MCF 10A (cell line): ENCODE results near the gene KISS1. TPM values are rescaled to one million over a fixed set of nuclear protein-coding genes. Genes with fewer than 3 reads are reported as not detected.

Experiments
- BruUV-seq: library from RNA; stranded (reverse); fragments of 400-500 nt; replicated peaks from 2 replicates; lab custom pipeline; 2021; lab: Mats Ljungman, UMichigan
- CTCF ChIA-PET: fragments of 300-600 bp; sonication (Branson Sonifier 250); formaldehyde crosslinking; extraction: SDS; loops from one replicate; lab custom pipeline; 2021; ENCODE audit warnings: antibody characterized with exemption, inconsistent platforms; lab: Yijun Ruan, JAX
- POLR2A ChIA-PET: fragments of 300-600, 350-650 bp; sonication (Branson Sonifier 250); formaldehyde crosslinking; extraction: SDS; loops from one replicate; lab custom pipeline; 2020; ENCODE audit warnings: antibody characterized with exemption, inconsistent platforms; lab: Yijun Ruan, JAX
- DNase-seq: peaks from one replicate; pipeline ENCODE4 v3.0.0-alpha.2; 2018; ENCODE audit not compliant: unreplicated experiment
- H3K27ac Mint-ChIP-seq: one replicate; pipeline ENCODE4 v1.8.0; 2022; ENCODE audit warnings: mild to moderate bottlenecking, low read depth, mixed read lengths; ENCODE audit not compliant: unreplicated experiment
- H3K27me3 Mint-ChIP-seq: one replicate; pipeline ENCODE4 v1.8.0; 2022; ENCODE audit warnings: mixed read lengths; ENCODE audit not compliant: insufficient read depth, unreplicated experiment
- H3K36me3 Mint-ChIP-seq: one replicate; pipeline ENCODE4 v1.8.0; 2022; ENCODE audit warnings: mild to moderate bottlenecking, moderate library complexity, mixed read lengths; ENCODE audit not compliant: insufficient read depth, unreplicated experiment
- H3K4me1 Mint-ChIP-seq: one replicate; pipeline ENCODE4 v1.8.0; 2022; ENCODE audit warnings: mixed read lengths; ENCODE audit not compliant: insufficient read depth, unreplicated experiment
- H3K4me3 Mint-ChIP-seq: one replicate; pipeline ENCODE4 v1.8.0; 2022; ENCODE audit warnings: mild to moderate bottlenecking, moderate library complexity, mixed read lengths; ENCODE audit not compliant: unreplicated experiment
- H3K9me3 Mint-ChIP-seq: one replicate; pipeline ENCODE4 v1.8.0; 2022; ENCODE audit warnings: mixed read lengths; ENCODE audit not compliant: unreplicated experiment
- intact Hi-C: fragments of 100-400 bp; cut with micrococcal nuclease; formaldehyde crosslinking; loops from 2 replicates; pipeline ENCODE4 v1.14.1; 2022
- total RNA-seq: library from RNA; stranded (reverse); gene quantifications from 2 replicates; pipeline ENCODE4 v1.2.3, GENCODE V29; 2022
- TF ChIP-seq, protein P1 (sequence below): fragments of 200-600 bp; IDR thresholded peaks from one replicate; pipeline ENCODE4 v1.8.0; 2022; ENCODE audit warnings: antibody characterized with exemption, mild to moderate bottlenecking; ENCODE audit not compliant: unreplicated experiment

KISS1 gene
- total RNA-seq, 1 experiment from 2014 or later = not detected

DNA sequence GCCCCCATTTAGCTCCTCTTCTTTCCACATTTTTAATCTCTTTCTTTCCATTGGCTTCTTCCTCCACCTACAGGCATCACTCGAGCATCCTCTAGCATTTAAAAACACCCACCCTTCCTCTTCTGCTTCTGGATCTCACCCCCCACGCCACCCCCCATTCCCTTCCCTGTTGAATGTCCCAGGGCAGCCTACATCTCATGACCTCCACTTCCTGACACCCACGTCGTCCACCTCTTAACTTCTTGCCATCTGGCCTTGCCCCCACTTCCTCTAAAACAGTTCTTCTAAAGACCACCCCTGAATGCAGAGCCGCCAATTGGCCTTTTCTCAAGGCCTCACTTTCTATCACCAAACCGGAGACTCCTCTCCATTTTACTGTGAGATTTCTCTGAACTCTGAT is 38.3 kb downstream of the KISS1 start:
- ChIA-PET CTCF (interaction anchor here (0.5 to 18.9 kb wide), 9 partner anchors 15 to 345 kb away, joined by 3 to 505 read pairs (median 5); partner anchors contain the start of gene PLEKHA6), POLR2A (interaction anchor here (0.5 to 0.6 kb wide), 2 partner anchors 41 to 186 kb away, joined by 3 read pairs; no protein-coding TSS in a partner anchor)
- Mint-ChIP-seq H3K4me1 (peaks cover 13% of the 10 kb centered on the region), H3K27ac (no peak overlapping the region), H3K4me3 (no peak overlapping the region), H3K9me3 (no peaks in the 10 kb centered on the region), H3K27me3 (no peaks in the 10 kb centered on the region), H3K36me3 (no peaks in the 10 kb centered on the region)
- BruUV-seq = no TSS peak
- TF ChIP-seq, protein P1, sequence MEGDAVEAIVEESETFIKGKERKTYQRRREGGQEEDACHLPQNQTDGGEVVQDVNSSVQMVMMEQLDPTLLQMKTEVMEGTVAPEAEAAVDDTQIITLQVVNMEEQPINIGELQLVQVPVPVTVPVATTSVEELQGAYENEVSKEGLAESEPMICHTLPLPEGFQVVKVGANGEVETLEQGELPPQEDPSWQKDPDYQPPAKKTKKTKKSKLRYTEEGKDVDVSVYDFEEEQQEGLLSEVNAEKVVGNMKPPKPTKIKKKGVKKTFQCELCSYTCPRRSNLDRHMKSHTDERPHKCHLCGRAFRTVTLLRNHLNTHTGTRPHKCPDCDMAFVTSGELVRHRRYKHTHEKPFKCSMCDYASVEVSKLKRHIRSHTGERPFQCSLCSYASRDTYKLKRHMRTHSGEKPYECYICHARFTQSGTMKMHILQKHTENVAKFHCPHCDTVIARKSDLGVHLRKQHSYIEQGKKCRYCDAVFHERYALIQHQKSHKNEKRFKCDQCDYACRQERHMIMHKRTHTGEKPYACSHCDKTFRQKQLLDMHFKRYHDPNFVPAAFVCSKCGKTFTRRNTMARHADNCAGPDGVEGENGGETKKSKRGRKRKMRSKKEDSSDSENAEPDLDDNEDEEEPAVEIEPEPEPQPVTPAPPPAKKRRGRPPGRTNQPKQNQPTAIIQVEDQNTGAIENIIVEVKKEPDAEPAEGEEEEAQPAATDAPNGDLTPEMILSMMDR = no peak
- intact Hi-C loops = no loop called here
- no peak for DNase-seq

DNA sequence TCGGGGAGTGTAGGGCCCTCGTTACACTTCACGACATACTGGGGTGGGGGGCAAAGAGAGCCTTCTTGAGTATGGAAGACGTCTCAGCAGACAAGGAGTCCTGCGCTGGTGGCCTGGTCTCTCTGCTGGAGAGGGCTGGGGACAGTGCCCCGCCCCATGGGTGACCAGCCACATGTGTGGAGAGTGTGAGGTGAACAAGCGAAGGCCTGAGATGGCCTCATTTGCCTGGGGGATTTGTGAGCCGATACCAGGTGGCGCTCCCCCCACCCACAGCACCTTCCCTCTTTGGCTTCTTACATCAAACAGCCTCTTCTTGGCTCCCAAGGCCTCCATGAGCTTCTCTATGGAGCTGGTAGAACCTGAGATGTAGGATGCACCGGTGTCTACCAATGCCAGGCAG is 40.4 kb downstream of the KISS1 start:
- H3K27ac Mint-ChIP-seq = no peak overlapping the region
- TF ChIP-seq, protein P1 = no peak
- no peak for DNase-seq
- BruUV-seq = no TSS peak
- no peaks in the 10 kb centered on the region for H3K36me3 Mint-ChIP-seq
- H3K27me3 Mint-ChIP-seq = no peaks in the 10 kb centered on the region
- H3K9me3 Mint-ChIP-seq = no peaks in the 10 kb centered on the region
- ChIA-PET CTCF (interaction anchor here (0.6 to 18.9 kb wide), 6 partner anchors 8 to 1283 kb away, joined by 3 to 505 read pairs (median 4); no protein-coding TSS in a partner anchor), POLR2A (interaction anchor here (0.7 to 2.9 kb wide), 5 partner anchors 25 to 296 kb away, joined by 3 to 22 read pairs (median 8); no protein-coding TSS in a partner anchor)
- intact Hi-C loops = no loop called here
- H3K4me1 Mint-ChIP-seq = peaks cover 18% of the 10 kb centered on the region
- H3K4me3 Mint-ChIP-seq = no peak overlapping the region

DNA sequence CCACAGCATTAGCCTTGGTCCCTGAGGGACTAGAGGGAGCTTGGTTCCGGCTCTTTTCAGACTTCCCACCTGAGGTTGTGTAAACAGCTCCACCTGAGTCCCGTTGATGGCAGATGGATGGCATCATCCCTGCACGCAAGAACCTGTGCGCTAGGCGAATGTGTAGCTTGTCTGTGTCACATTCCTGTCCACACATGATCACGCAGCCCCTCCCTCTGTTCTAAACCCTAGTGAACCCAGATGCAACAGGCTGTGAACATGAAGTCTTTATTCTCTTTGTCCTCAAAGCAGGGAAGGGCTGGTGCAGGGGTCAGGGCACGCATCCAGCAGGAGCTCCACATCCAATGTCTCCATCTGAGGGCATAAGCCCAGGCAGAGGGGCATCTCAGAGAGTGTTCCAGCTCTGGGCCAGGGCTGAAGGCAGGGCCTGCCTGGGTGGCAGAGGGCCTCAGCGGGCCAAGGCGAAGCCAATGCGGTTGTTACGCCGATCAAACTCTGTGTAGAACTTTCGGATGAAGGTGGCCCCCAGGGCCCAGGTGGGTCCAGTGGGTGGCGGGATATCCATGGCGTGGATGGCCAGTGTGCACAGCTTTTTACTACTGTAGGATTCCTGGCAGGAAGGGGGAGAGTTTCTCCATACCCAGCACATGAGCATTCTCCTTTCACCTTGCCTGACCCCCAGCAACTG is 41.6 kb downstream of the KISS1 start:
- H3K36me3 Mint-ChIP-seq = no peaks in the 10 kb centered on the region
- peak overlapping the region; percentile 27 for H3K27ac Mint-ChIP-seq
- peak; percentile 37 for DNase-seq
- ChIA-PET POLR2A (interaction anchor here (0.6 to 2.9 kb wide), 19 partner anchors 9 to 606 kb away, joined by 3 to 22 read pairs (median 4); partner anchors contain the start of gene MDM4), CTCF (interaction anchor here (0.6 to 18.9 kb wide), 25 partner anchors 9 to 371 kb away, joined by 3 to 505 read pairs (median 4); partner anchors contain the start of gene GOLT1A)
- peaks cover 30% of the 10 kb centered on the region for H3K4me1 Mint-ChIP-seq
- no peaks in the 10 kb centered on the region for H3K9me3 Mint-ChIP-seq
- no TSS peak for BruUV-seq
- no peaks in the 10 kb centered on the region for H3K27me3 Mint-ChIP-seq
- TF ChIP-seq, protein P1 = no peak
- intact Hi-C loops = no loop called here
- no peak overlapping the region for H3K4me3 Mint-ChIP-seq

DNA sequence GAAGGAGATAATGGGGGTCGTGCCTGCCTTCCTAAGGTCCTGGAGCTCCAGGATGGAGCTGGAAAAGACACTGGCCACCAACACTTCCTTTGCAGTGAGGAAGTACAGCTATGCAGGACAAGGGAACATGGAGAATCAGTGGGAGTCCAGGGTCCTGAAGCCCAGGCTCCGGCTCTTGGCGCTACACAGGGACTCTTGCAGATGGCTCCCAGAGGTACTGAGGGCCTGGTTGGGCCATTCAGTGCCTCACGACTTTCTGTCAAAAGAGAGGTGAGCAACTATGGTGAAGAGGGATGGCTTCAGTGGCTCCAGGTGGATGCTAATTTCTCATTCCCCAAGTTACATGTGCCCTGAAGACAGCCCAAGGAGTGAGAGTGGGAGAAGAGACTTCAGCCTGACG is 42.6 kb downstream of the KISS1 start:
- ChIA-PET CTCF (interaction anchor here (0.6 to 18.9 kb wide), 14 partner anchors 10 to 640 kb away, joined by 3 to 505 read pairs (median 6); partner anchors contain the start of gene GOLT1A), POLR2A (interaction anchor here (0.8 to 1.3 kb wide), 3 partner anchors 9 to 362 kb away, joined by 3 to 12 read pairs (median 4); partner anchors contain the start of gene MDM4)
- H3K27ac Mint-ChIP-seq = no peak overlapping the region
- no peak for DNase-seq
- no TSS peak for BruUV-seq
- no peaks in the 10 kb centered on the region for H3K36me3 Mint-ChIP-seq
- H3K4me1 Mint-ChIP-seq = peaks cover 40% of the 10 kb centered on the region
- TF ChIP-seq, protein P1 = no peak
- H3K27me3 Mint-ChIP-seq = no peaks in the 10 kb centered on the region
- intact Hi-C loops = no loop called here
- H3K4me3 Mint-ChIP-seq = no peak overlapping the region
- no peaks in the 10 kb centered on the region for H3K9me3 Mint-ChIP-seq
